Lower leg skin (tissue), 3 donors: ENCODE measurements around the gene POU5F1.

Experiments used
- POLR2A ChIP-seq, 2 donors: fragments of 450-650 bp; IDR thresholded peaks; one replicate each; pipeline ENCODE4 v1.6.1; 2016 to 2017; ENCODE audit warnings: antibody characterized with exemption in 2 of 2, mild to moderate bottlenecking in 1 of 2, moderate library complexity in 1 of 2
- TF ChIP-seq, protein P1 (sequence below), 3 donors: fragments of 450-650 bp; IDR thresholded peaks; one replicate each; pipeline ENCODE4 v1.5.1; 2016; ENCODE audit warnings: antibody characterized with exemption in 3 of 3, mild to moderate bottlenecking in 3 of 3, moderate library complexity in 2 of 3

DNA sequence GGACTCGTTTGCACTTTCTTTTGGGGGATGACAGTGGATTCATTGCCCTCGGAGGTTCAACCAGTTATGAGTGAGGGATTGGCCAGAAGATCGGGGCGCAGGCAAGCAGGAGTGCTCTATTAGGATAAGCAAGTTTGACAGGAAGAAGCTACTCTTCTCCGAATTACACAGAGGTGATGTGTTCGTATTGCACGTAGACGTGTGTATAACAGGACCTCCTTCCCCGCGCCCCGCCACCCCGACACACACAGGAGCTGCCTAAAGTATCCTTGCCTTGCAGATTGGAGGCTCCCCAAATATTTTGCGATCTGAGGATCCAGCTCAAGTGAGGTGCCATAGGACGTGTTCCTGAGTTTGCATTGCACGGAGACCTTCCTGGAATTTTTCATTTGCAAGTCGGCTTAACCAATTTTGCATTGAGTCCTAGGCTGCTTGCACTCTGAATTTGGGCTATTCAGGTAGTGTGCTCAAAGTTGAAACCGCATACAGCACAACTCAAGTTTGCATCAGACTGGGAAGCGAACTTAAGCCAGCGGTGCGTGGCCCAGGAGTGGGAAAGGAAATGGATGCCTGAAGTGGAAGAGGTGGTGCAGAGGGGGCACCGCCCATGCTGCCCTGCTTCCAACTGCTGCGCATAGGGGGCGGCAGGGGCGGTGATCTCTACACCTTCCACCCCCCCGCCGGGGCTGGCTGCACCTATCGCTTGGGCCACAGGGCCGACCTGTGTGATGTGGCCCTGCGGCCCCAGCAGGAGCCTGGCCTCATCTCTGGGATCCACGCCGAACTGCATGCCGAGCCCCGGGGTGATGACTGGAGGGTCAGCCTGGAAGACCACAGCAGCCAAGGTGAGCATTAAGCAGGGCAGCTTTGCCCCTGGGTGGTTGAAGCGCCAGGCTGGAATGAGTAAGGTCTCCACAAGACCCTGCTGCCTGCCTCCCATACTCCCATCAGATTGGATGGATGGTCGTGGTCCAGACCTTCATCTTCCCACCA, 11.3 kb downstream of the POU5F1 start:
- TF ChIP-seq, protein P1, sequence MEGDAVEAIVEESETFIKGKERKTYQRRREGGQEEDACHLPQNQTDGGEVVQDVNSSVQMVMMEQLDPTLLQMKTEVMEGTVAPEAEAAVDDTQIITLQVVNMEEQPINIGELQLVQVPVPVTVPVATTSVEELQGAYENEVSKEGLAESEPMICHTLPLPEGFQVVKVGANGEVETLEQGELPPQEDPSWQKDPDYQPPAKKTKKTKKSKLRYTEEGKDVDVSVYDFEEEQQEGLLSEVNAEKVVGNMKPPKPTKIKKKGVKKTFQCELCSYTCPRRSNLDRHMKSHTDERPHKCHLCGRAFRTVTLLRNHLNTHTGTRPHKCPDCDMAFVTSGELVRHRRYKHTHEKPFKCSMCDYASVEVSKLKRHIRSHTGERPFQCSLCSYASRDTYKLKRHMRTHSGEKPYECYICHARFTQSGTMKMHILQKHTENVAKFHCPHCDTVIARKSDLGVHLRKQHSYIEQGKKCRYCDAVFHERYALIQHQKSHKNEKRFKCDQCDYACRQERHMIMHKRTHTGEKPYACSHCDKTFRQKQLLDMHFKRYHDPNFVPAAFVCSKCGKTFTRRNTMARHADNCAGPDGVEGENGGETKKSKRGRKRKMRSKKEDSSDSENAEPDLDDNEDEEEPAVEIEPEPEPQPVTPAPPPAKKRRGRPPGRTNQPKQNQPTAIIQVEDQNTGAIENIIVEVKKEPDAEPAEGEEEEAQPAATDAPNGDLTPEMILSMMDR (IDR thresholded peaks at IDR 0.05) = no peak
- TF ChIP-seq POLR2A (IDR thresholded peaks at IDR 0.05) = no peak
